Endothelial cell of umbilical vein (primary cell): Measurements from ENCODE around the gene C10orf67.

Source experiments
- FOS ChIP-seq: IDR thresholded peaks from 2 replicates; pipeline ENCODE4 v1.6.1; 2011; ENCODE audit warnings: mild to moderate bottlenecking, low read length, moderate library complexity, borderline replicate concordance; ENCODE audit not compliant: insufficient read depth
- GATA2 ChIP-seq: IDR thresholded peaks from 2 replicates; pipeline ENCODE4 v1.7.0; 2011; ENCODE audit warnings: low read depth, mild to moderate bottlenecking, moderate library complexity, mixed read lengths, low read length; ENCODE audit not compliant: insufficient read length, insufficient read depth
- POLR2A ChIP-seq: IDR thresholded peaks from 2 replicates; pipeline ENCODE4 v1.6.1; 2012; ENCODE audit warnings: low read depth, mild to moderate bottlenecking, control low read depth, low read length
- TF ChIP-seq, protein P1 (sequence below): IDR thresholded peaks from 2 replicates; pipeline ENCODE4 v1.6.1; 2011; ENCODE audit not compliant: insufficient read depth, insufficient read length
- TF ChIP-seq, protein P2 (sequence below), 2 donors: IDR thresholded peaks; 1 replicate in 1 of 2; 2 replicates in 1 of 2; pipeline ENCODE4 v1.5.1; 2011; ENCODE audit warnings: low read length in 2 of 2, mild to moderate bottlenecking in 2 of 2, moderate library complexity in 2 of 2, control low read depth in 1 of 2, inconsistent platforms in 1 of 2, low read depth in 1 of 2; ENCODE audit not compliant: insufficient read depth in 1 of 2; ENCODE audit errors: extremely low read depth in 1 of 2

DNA sequence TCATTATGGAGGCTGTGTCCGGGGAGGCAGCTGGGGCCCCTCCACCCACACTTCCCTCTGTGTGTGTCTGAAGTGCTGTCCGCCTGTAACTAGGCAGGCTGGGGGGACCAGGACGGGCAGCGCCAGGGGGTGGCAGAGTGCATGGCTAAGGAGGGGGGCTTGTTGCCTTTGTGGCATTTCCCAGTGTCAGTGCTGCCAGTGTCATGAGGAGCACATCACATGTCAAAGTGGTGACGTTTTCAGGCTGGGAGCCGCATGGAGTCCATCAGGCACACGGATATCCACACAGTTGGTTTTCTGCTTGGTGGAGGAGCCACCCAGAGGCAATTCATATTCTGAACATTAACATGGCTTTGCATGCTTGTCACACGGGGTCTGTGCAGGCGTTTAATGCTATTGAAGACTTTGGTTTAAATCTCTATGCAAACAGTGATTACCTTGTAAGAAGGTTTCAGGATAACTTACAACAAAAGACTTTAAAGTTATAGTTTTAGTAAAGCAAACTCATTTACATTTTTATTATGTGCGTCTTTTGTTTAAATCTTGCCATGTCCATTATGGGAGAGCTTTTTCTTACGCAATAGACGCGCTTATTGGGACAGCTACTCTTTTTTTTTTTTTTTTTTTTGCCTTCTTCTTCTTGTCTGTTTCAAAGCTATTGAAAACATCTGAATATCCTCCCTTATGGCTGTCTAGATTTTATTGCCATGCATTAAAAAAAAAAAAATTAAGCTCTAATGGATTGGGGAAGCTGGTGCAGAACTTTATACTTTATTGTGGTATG, 52.9 kb downstream of the C10orf67 start:
- TF ChIP-seq, protein P1, sequence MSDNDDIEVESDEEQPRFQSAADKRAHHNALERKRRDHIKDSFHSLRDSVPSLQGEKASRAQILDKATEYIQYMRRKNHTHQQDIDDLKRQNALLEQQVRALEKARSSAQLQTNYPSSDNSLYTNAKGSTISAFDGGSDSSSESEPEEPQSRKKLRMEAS, result no peak
- TF ChIP-seq, protein P2, sequence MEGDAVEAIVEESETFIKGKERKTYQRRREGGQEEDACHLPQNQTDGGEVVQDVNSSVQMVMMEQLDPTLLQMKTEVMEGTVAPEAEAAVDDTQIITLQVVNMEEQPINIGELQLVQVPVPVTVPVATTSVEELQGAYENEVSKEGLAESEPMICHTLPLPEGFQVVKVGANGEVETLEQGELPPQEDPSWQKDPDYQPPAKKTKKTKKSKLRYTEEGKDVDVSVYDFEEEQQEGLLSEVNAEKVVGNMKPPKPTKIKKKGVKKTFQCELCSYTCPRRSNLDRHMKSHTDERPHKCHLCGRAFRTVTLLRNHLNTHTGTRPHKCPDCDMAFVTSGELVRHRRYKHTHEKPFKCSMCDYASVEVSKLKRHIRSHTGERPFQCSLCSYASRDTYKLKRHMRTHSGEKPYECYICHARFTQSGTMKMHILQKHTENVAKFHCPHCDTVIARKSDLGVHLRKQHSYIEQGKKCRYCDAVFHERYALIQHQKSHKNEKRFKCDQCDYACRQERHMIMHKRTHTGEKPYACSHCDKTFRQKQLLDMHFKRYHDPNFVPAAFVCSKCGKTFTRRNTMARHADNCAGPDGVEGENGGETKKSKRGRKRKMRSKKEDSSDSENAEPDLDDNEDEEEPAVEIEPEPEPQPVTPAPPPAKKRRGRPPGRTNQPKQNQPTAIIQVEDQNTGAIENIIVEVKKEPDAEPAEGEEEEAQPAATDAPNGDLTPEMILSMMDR (IDR thresholded peaks at IDR 0.05; ENCODE audit: extremely low read depth in 1 of 2, insufficient read depth in 1 of 2, low read depth in 1 of 2, low read length in 2 of 2), result no peak
- TF ChIP-seq GATA2 (no peak), FOS (no peak), POLR2A (no peak)
